HepG2 (cell line): Measurements from ENCODE around the gene PBX1. TPM values are rescaled to one million over a fixed set of nuclear protein-coding genes. Genes with fewer than 3 reads are reported as not detected.

Experiments used
- ATAC-seq: fragments of 200-7000 bp; cut with Tn5 transposase; 3 replicates; pipeline ENCODE4 v1.9.1; 2020; ENCODE audit warnings: mild to moderate bottlenecking, moderate library complexity
- BruUV-seq: library from RNA; stranded (reverse); fragments of 400-500 nt; replicated peaks from 2 replicates; lab custom pipeline; 2021; lab: Mats Ljungman, UMichigan
- CTCF ChIA-PET: fragments of 300-600 bp; formaldehyde crosslinking; extraction: SDS; loops from one replicate; lab custom pipeline; 2021; ENCODE audit warnings: low total read pairs, inconsistent platforms, low intra/inter-chr PET ratio; lab: Yijun Ruan, JAX
- POLR2A ChIA-PET: fragments of 350-600 bp; sonication (Branson Sonifier 250); formaldehyde crosslinking; loops from one replicate; lab custom pipeline; 2020; ENCODE audit warnings: antibody characterized with exemption, inconsistent platforms; lab: Yijun Ruan, JAX
- DNase-seq: peaks from one replicate; pipeline ENCODE4 v3.0.0-alpha.2; 2015; ENCODE audit warnings: low spot score
- FAIRE-seq: peaks from 3 replicates; lab custom pipeline; 2011; peaks lifted over from hg19 to GRCh38; lab: Jason Lieb, UNC
- H2AFZ ChIP-seq: one replicate; pipeline ENCODE4 v1.6.1; 2011; ENCODE audit warnings: low read length, inconsistent platforms
- H3K27ac ChIP-seq: fragments of 300-600 bp; 3 replicates; pipeline ENCODE4 v1.8.0; 2011; ENCODE audit warnings: mixed run types, mild to moderate bottlenecking, mixed read lengths, low read length, inconsistent platforms; ENCODE audit not compliant: insufficient read depth; ENCODE audit errors: extremely low read length
- H3K27me3 ChIP-seq, 2 experiments: fragments of 200-600 bp in 1 of 2; 2 replicates in 1 of 2; 3 replicates in 1 of 2; pipeline versions ENCODE4 v1.6.0 to v1.8.0; 2011; ENCODE audit warnings: low read length in 2 of 2, mild to moderate bottlenecking in 2 of 2, moderate library complexity in 2 of 2, inconsistent platforms in 1 of 2; ENCODE audit not compliant: insufficient read depth in 2 of 2, control insufficient read depth in 1 of 2
- H3K36me3 ChIP-seq, 2 experiments: fragments of 200-600 bp in 1 of 2; replicated peaks in 1 of 2; 2 replicates in 1 of 2; 3 replicates in 1 of 2; pipeline versions ENCODE4 v1.5.1 to v1.8.0; 2011; ENCODE audit warnings: low read length in 2 of 2, inconsistent platforms in 1 of 2; ENCODE audit not compliant: insufficient read depth in 2 of 2, control insufficient read depth in 1 of 2
- H3K4me1 ChIP-seq: 2 replicates; pipeline ENCODE4 v1.5.1; 2012; ENCODE audit warnings: low read length, inconsistent platforms; ENCODE audit not compliant: insufficient read depth
- H3K4me2 ChIP-seq: 2 replicates; pipeline ENCODE4 v1.6.0; 2011; ENCODE audit warnings: low read depth, low read length, inconsistent platforms
- H3K4me3 ChIP-seq, 3 experiments: fragments of 200-600 bp in 1 of 3; sonication (generic), shearing (Covaris generic) in 1 of 3; replicated peaks in 1 of 3; 2 replicates each; pipeline ENCODE4 v1.5.1; 2011 to 2016; ENCODE audit warnings: low read length in 3 of 3, inconsistent platforms in 2 of 3, low read depth in 2 of 3, mild to moderate bottlenecking in 2 of 3, control low read depth in 1 of 3, mixed read lengths in 1 of 3; ENCODE audit not compliant: insufficient read depth in 1 of 3
- H3K79me2 ChIP-seq: one replicate; pipeline ENCODE4 v1.6.1; 2011; ENCODE audit warnings: low read length, inconsistent platforms; ENCODE audit not compliant: insufficient read depth
- H3K9ac ChIP-seq: 2 replicates; pipeline ENCODE4 v1.6.0; 2011; ENCODE audit warnings: mild to moderate bottlenecking, low read depth, low read length, inconsistent platforms; ENCODE audit not compliant: insufficient read depth
- H3K9me3 ChIP-seq: 2 replicates; pipeline ENCODE4 v1.5.1; 2012; ENCODE audit warnings: mild to moderate bottlenecking, low read length
- H4K20me1 ChIP-seq: 2 replicates; pipeline ENCODE4 v1.6.0; 2011; ENCODE audit warnings: inconsistent platforms, mild to moderate bottlenecking, low read length, moderate library complexity; ENCODE audit not compliant: insufficient read depth
- BRD4 ChIP-seq: sonication (generic); formaldehyde crosslinking; IDR thresholded peaks from 2 replicates; pipeline ENCODE4 v1.4.0; 2020; ENCODE audit warnings: missing genetic modification reagents
- HES4 ChIP-seq: sonication (generic); formaldehyde crosslinking; IDR thresholded peaks from 2 replicates; pipeline ENCODE4 v1.9.0; 2021; ENCODE audit warnings: mild to moderate bottlenecking, missing genetic modification reagents, borderline replicate concordance
- HMG20A ChIP-seq: IDR thresholded peaks from 2 replicates; pipeline ENCODE4 v1.6.1; 2016; ENCODE audit warnings: borderline replicate concordance
- MEIS2 ChIP-seq: sonication (generic); formaldehyde crosslinking; IDR thresholded peaks from 2 replicates; pipeline ENCODE4 v1.9.0; 2021; ENCODE audit warnings: mild to moderate bottlenecking, missing genetic modification reagents
- NFIC ChIP-seq: IDR thresholded peaks from 2 replicates; pipeline ENCODE4 v1.6.1; 2012; ENCODE audit warnings: mild to moderate bottlenecking, low read length, inconsistent platforms
- PAF1 ChIP-seq: IDR thresholded peaks from 2 replicates; pipeline ENCODE4 v1.6.1; 2016; ENCODE audit warnings: missing genetic modification reagents, missing compliant biosample characterization
- POLR2A ChIP-seq, 2 experiments: IDR thresholded peaks; 2 replicates each; pipeline ENCODE4 v1.6.1; 2011; ENCODE audit warnings: low read depth in 2 of 2, low read length in 2 of 2, mild to moderate bottlenecking in 1 of 2, moderate library complexity in 1 of 2; ENCODE audit not compliant: insufficient read depth in 1 of 2
- POLR2AphosphoS5 ChIP-seq: IDR thresholded peaks from 2 replicates; pipeline ENCODE4 v1.6.1; 2012; ENCODE audit warnings: low read depth, low read length
- POLR2G ChIP-seq: fragments of 200-400 bp; formaldehyde crosslinking; IDR thresholded peaks from 2 replicates; pipeline ENCODE4 v1.6.1; 2018; ENCODE audit warnings: mild to moderate bottlenecking, low read depth, low read length, moderate library complexity
- RXRA ChIP-seq: sonication (generic); formaldehyde crosslinking; IDR thresholded peaks from 2 replicates; pipeline ENCODE4 v1.5.1; 2020; ENCODE audit warnings: missing genetic modification reagents
- THAP11 ChIP-seq: IDR thresholded peaks from 2 replicates; pipeline ENCODE4 v1.6.1; 2016; ENCODE audit warnings: missing biosample characterization, missing genetic modification reagents
- ZNF432 ChIP-seq: sonication (generic); formaldehyde crosslinking; IDR thresholded peaks from 2 replicates; pipeline ENCODE4 v1.5.0; 2020; ENCODE audit warnings: missing genetic modification reagents, mild to moderate bottlenecking, borderline replicate concordance
- ZNF44 ChIP-seq: sonication (generic); formaldehyde crosslinking; IDR thresholded peaks from 2 replicates; pipeline ENCODE4 v1.5.1; 2020; ENCODE audit warnings: mild to moderate bottlenecking, missing genetic modification reagents
- WGBS: methylation state at CpG from one replicate; pipeline ENCODE4 v1.1.6; 2017; ENCODE audit warnings: low lambda C conversion rate; 5-methylcytosine and 5-hydroxymethylcytosine counted together
- in situ Hi-C: cut with HindIII; loops from 2 replicates; pipeline ENCODE4 v1.10.0; 2017; ENCODE audit warnings: low pct_unique_long_range_greater_than_20kb; ENCODE audit not compliant: extremely low pct_ligation_motif_present
- intact Hi-C: fragments of 100-400 bp; cut with micrococcal nuclease; formaldehyde crosslinking; loops from one replicate; pipeline ENCODE4 v1.10.0; 2022; ENCODE audit not compliant: unreplicated experiment
- polyA plus RNA-seq, 8 experiments: library from polyadenylated mRNA; depleted of rRNA in 3 of 8; stranded (reverse) in 7 of 8; unstranded in 1 of 8; fragments of >200 nt; fragmentation: Illumina TruSeq in 4 of 8; extraction: Trizol in 4 of 8; gene quantifications; 2 replicates each; pipeline versions ENCODE4 v1.2.1 to v1.2.3, GENCODE V29; 2011 to 2016; ENCODE audit warnings: low read depth in 4 of 8, missing spikeins in 1 of 8, mixed read lengths in 1 of 8; ENCODE audit not compliant: insufficient read depth in 1 of 8
- total RNA-seq, 5 experiments: library from RNA; depleted of rRNA; stranded (reverse); fragments of >200 nt; fragmentation: Illumina TruSeq; extraction: Trizol; gene quantifications; 2 replicates each; pipeline ENCODE4 v1.2.3, GENCODE V29; 2016; ENCODE audit warnings: low read depth in 1 of 5
- TF ChIP-seq, protein P1 (sequence below), 2 experiments: sonication (generic) in 1 of 2; formaldehyde crosslinking in 1 of 2; IDR thresholded peaks; 2 replicates each; pipeline versions ENCODE4 v1.4.0 to v1.6.1; 2016 to 2020; ENCODE audit warnings: borderline replicate concordance in 1 of 2, low read depth in 1 of 2, mild to moderate bottlenecking in 1 of 2, missing genetic modification reagents in 1 of 2
- TF ChIP-seq, protein P2 (sequence below): sonication (generic); formaldehyde crosslinking; IDR thresholded peaks from 2 replicates; pipeline ENCODE4 v1.4.0; 2020; ENCODE audit warnings: mild to moderate bottlenecking, missing genetic modification reagents
- TF ChIP-seq, protein P3 (sequence below): sonication (generic); formaldehyde crosslinking; IDR thresholded peaks from 2 replicates; pipeline ENCODE4 v1.8.0; 2022; ENCODE audit warnings: mild to moderate bottlenecking, missing genetic modification reagents, moderate library complexity
- TF ChIP-seq, protein P4 (sequence below), 2 experiments: sonication (generic) in 1 of 2; formaldehyde crosslinking in 1 of 2; IDR thresholded peaks; 2 replicates each; pipeline versions ENCODE4 v1.5.1 to v1.6.1; 2011 to 2020; ENCODE audit warnings: borderline replicate concordance in 1 of 2, low read depth in 1 of 2, low read length in 1 of 2, mild to moderate bottlenecking in 1 of 2, missing genetic modification reagents in 1 of 2, moderate library complexity in 1 of 2

The PBX1 gene
- total and polyA plus RNA-seq, 2 of the 13 experiments (the other 11 are each of a cell fraction or from before 2014, with no cell fraction given) = 0.24 TPM; not detected in 1

DNA sequence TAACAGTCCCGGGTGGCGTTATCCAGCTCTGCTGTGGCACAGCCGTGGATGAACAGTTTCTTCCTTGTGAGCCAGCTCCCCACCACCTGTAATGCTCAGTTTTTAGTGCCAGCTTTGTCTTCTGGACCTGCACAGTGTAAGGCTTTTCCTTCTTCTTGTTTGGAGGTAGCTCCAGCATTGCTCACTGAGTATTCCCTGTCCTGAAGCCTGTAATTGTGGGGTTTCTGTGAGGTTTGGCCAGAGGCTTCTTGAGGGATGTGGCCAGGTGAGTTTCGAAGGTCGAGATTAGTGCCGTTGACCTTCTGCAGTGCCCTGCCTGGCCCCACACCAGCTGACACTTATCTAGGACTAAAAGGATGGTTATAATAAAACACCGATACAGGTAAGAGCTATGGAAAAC, 75.0 kb downstream of the PBX1 start:
- no TSS peak for BruUV-seq
- no peak overlapping the region for H3K4me2 ChIP-seq
- TF ChIP-seq PAF1 (CRISPR knock-in tag) (no peak), HMG20A (CRISPR knock-in tag) (no peak), NFIC (no peak), HES4 (CRISPR knock-in tag) (no peak), MEIS2 (CRISPR knock-in tag) (no peak), ZNF44 (CRISPR knock-in tag) (no peak), THAP11 (CRISPR knock-in tag) (no peak), POLR2A (IDR thresholded peaks at IDR 0.05; ENCODE audit: insufficient read depth in 1 of 2, low read depth in 2 of 2, low read length in 2 of 2) (no peak), ZNF432 (CRISPR knock-in tag) (no peak), POLR2G (no peak), BRD4 (CRISPR knock-in tag) (no peak), POLR2AphosphoS5 (no peak), RXRA (CRISPR knock-in tag) (no peak)
- TF ChIP-seq, protein P1, sequence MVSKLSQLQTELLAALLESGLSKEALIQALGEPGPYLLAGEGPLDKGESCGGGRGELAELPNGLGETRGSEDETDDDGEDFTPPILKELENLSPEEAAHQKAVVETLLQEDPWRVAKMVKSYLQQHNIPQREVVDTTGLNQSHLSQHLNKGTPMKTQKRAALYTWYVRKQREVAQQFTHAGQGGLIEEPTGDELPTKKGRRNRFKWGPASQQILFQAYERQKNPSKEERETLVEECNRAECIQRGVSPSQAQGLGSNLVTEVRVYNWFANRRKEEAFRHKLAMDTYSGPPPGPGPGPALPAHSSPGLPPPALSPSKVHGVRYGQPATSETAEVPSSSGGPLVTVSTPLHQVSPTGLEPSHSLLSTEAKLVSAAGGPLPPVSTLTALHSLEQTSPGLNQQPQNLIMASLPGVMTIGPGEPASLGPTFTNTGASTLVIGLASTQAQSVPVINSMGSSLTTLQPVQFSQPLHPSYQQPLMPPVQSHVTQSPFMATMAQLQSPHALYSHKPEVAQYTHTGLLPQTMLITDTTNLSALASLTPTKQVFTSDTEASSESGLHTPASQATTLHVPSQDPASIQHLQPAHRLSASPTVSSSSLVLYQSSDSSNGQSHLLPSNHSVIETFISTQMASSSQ (IDR thresholded peaks at IDR 0.05; ENCODE audit: low read depth) = no peak
- TF ChIP-seq, protein P1 (CRISPR knock-in tag; IDR thresholded peaks at IDR 0.05; ENCODE audit: borderline replicate concordance) = no peak
- TF ChIP-seq, protein P2, sequence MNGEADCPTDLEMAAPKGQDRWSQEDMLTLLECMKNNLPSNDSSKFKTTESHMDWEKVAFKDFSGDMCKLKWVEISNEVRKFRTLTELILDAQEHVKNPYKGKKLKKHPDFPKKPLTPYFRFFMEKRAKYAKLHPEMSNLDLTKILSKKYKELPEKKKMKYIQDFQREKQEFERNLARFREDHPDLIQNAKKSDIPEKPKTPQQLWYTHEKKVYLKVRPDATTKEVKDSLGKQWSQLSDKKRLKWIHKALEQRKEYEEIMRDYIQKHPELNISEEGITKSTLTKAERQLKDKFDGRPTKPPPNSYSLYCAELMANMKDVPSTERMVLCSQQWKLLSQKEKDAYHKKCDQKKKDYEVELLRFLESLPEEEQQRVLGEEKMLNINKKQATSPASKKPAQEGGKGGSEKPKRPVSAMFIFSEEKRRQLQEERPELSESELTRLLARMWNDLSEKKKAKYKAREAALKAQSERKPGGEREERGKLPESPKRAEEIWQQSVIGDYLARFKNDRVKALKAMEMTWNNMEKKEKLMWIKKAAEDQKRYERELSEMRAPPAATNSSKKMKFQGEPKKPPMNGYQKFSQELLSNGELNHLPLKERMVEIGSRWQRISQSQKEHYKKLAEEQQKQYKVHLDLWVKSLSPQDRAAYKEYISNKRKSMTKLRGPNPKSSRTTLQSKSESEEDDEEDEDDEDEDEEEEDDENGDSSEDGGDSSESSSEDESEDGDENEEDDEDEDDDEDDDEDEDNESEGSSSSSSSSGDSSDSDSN (CRISPR knock-in tag) = no peak
- TF ChIP-seq, protein P3, sequence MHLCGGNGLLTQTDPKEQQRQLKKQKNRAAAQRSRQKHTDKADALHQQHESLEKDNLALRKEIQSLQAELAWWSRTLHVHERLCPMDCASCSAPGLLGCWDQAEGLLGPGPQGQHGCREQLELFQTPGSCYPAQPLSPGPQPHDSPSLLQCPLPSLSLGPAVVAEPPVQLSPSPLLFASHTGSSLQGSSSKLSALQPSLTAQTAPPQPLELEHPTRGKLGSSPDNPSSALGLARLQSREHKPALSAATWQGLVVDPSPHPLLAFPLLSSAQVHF (CRISPR knock-in tag) = no peak
- TF ChIP-seq, protein P4, sequence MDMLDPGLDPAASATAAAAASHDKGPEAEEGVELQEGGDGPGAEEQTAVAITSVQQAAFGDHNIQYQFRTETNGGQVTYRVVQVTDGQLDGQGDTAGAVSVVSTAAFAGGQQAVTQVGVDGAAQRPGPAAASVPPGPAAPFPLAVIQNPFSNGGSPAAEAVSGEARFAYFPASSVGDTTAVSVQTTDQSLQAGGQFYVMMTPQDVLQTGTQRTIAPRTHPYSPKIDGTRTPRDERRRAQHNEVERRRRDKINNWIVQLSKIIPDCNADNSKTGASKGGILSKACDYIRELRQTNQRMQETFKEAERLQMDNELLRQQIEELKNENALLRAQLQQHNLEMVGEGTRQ (IDR thresholded peaks at IDR 0.05; ENCODE audit: low read depth, low read length) = no peak
- TF ChIP-seq, protein P4 (CRISPR knock-in tag; IDR thresholded peaks at IDR 0.05; ENCODE audit: borderline replicate concordance) = no peak

More for the DNA sequence above, 75.0 kb downstream of the PBX1 start:
- no peak overlapping the region for H3K9ac ChIP-seq
- H3K27me3 ChIP-seq = no peaks in the 10 kb centered on the region
- no peaks in the 10 kb centered on the region for H3K4me1 ChIP-seq
- DNase-seq (no peak), ATAC-seq (no peak), FAIRE-seq (no peak)
- H3K36me3 ChIP-seq = no peaks in the 10 kb centered on the region
- intact Hi-C loops (no loop called here), in situ Hi-C loops (no loop called here)
- no peaks in the 10 kb centered on the region for H3K79me2 ChIP-seq
- ChIA-PET POLR2A (no interaction called here), CTCF (no interaction called here)
- no peaks in the 10 kb centered on the region for H3K9me3 ChIP-seq
- H3K27ac ChIP-seq = no peak overlapping the region
- 32% methylated on average over 7 of the region's 7 CpGs for WGBS
- no peak overlapping the region for H2AFZ ChIP-seq
- H3K4me3 ChIP-seq = no peak overlapping the region
- H4K20me1 ChIP-seq = no peaks in the 10 kb centered on the region
